ENCODE results near the gene JCAD.

DNA sequence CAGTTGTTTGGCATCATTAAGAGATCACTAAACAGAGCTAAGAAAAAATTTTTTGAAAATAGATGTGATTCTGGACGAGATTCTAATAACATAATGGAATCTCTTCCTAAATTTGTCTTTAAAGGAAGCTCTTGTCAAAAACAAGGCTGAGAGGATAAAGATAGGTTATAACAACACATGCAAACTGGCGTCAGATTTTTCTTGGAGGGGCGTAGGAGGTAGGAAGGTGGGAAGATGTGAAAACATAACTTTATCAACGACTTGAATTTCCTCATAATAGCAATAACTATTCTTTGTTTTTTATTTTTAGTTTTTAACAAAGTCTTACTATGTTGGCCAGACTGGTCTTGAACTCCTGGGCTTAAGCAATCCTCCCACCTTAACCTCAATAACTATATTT is 31.8 kb upstream of the JCAD start:
- TF ChIP-seq POLR2AphosphoS5 (IDR thresholded peaks at IDR 0.05; ENCODE audit: borderline replicate concordance, low read depth, low read length) (no peak), EZH2 (IDR thresholded peaks at IDR 0.05) (no peak)

Measured in SK-N-MC (cell line).